Measurements from ENCODE around the gene RIT1. TPM values are rescaled to one million over a fixed set of nuclear protein-coding genes. Genes with fewer than 3 reads are reported as not detected.

Gene RIT1
- total and polyA plus RNA-seq, 3 donors from 2014 or later, result 25.7 to 31.1 (median 26.1) TPM

GRCh38 chr1:155909894-155910293, 1.3 kb downstream of the RIT1 start:
- intact Hi-C loops (cut with DNase I; ENCODE audit: low total_unique reads), result no loop called here
- peaks cover 5% of the 10 kb centered on the region for H3K4me1 ChIP-seq
- no peaks in the 10 kb centered on the region for H3K9me3 ChIP-seq
- TF ChIP-seq, protein P1, sequence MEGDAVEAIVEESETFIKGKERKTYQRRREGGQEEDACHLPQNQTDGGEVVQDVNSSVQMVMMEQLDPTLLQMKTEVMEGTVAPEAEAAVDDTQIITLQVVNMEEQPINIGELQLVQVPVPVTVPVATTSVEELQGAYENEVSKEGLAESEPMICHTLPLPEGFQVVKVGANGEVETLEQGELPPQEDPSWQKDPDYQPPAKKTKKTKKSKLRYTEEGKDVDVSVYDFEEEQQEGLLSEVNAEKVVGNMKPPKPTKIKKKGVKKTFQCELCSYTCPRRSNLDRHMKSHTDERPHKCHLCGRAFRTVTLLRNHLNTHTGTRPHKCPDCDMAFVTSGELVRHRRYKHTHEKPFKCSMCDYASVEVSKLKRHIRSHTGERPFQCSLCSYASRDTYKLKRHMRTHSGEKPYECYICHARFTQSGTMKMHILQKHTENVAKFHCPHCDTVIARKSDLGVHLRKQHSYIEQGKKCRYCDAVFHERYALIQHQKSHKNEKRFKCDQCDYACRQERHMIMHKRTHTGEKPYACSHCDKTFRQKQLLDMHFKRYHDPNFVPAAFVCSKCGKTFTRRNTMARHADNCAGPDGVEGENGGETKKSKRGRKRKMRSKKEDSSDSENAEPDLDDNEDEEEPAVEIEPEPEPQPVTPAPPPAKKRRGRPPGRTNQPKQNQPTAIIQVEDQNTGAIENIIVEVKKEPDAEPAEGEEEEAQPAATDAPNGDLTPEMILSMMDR (IDR thresholded peaks at IDR 0.05), result no peak
- no peak for TF ChIP-seq POLR2A (IDR thresholded peaks at IDR 0.05)
- H3K27ac ChIP-seq, result peak overlapping the region in 1 of 2 donors; percentile 95
- no peaks in the 10 kb centered on the region for H3K27me3 ChIP-seq
- no peaks in the 10 kb centered on the region for H3K36me3 ChIP-seq (ENCODE audit: low read depth, missing control alignments)
- 71 to 83% methylated on average over 4 of the region's 4 CpGs for WGBS, 2 donors
- no peak for DNase-seq
- no peak overlapping the region for H3K4me3 ChIP-seq

- intact Hi-C loops (cut with DNase I; ENCODE audit: low total_unique reads), result no loop called here
- H3K4me3 ChIP-seq, result no peak overlapping the region
- TF ChIP-seq, protein P1 (IDR thresholded peaks at IDR 0.05), result no peak
- TF ChIP-seq POLR2A (IDR thresholded peaks at IDR 0.05), result no peak
- no peaks in the 10 kb centered on the region for H3K27me3 ChIP-seq
- no peak for DNase-seq
- H3K9me3 ChIP-seq, result no peaks in the 10 kb centered on the region
- no peaks in the 10 kb centered on the region for H3K36me3 ChIP-seq (ENCODE audit: low read depth, missing control alignments)
- no peak overlapping the region for H3K27ac ChIP-seq
- no peaks in the 10 kb centered on the region for H3K4me1 ChIP-seq
- 93 to 96% methylated on average over 12 of the region's 12 CpGs for WGBS, 2 donors
Measured at GRCh38 chr1:155904261-155904660, 6.9 kb downstream of the RIT1 start.

GRCh38 chr1:155900161-155900560, 11.0 kb downstream of the RIT1 start:
- 69 to 71% methylated on average over 4 of the region's 4 CpGs for WGBS, 2 donors
- Histone ChIP-seq H3K27me3 (no peaks in the 10 kb centered on the region), H3K27ac (no peak overlapping the region), H3K4me1 (no peaks in the 10 kb centered on the region), H3K36me3 (ENCODE audit: low read depth, missing control alignments) (no peaks in the 10 kb centered on the region), H3K4me3 (no peak overlapping the region), H3K9me3 (no peaks in the 10 kb centered on the region)
- TF ChIP-seq, protein P1 (IDR thresholded peaks at IDR 0.05), result no peak
- no peak for TF ChIP-seq POLR2A (IDR thresholded peaks at IDR 0.05)
- intact Hi-C loops (cut with DNase I; ENCODE audit: low total_unique reads), result no loop called here
- no peak for DNase-seq

GRCh38 chr1:155899683-155900082, 11.5 kb downstream of the RIT1 start:
- intact Hi-C loops (cut with DNase I; ENCODE audit: low total_unique reads), result no loop called here
- H3K27me3 ChIP-seq, result no peaks in the 10 kb centered on the region
- no peak for TF ChIP-seq POLR2A (IDR thresholded peaks at IDR 0.05)
- TF ChIP-seq, protein P1 (IDR thresholded peaks at IDR 0.05), result no peak
- H3K27ac ChIP-seq, result no peak overlapping the region
- no peak overlapping the region for H3K4me3 ChIP-seq
- no peak for DNase-seq
- no peaks in the 10 kb centered on the region for H3K36me3 ChIP-seq (ENCODE audit: low read depth, missing control alignments)
- no peaks in the 10 kb centered on the region for H3K4me1 ChIP-seq
- H3K9me3 ChIP-seq, result no peaks in the 10 kb centered on the region
- 90 to 92% methylated on average over 2 of the region's 2 CpGs for WGBS, 2 donors

DNA sequence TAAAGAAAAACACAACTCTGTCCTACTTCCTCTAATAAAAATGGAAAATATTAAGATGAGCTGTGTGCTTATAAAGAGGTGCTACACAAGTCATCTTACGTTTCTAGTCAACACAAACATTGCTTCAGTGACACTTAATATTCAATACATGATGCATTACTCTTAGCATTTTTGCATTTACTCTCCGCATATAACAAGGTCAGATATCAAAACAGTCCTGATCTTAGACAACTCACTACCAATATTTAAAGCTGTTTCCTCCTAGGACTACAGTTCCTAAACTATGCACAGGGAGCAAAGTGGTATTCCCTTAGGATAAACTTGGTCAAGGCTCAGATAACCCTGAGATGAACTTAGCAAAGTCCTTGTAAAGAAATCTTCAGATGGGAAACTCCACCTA, 12.3 kb downstream of the RIT1 start:
- Histone ChIP-seq H3K9me3 (no peaks in the 10 kb centered on the region), H3K4me1 (no peaks in the 10 kb centered on the region), H3K27me3 (no peaks in the 10 kb centered on the region), H3K4me3 (no peak overlapping the region), H3K36me3 (ENCODE audit: low read depth, missing control alignments) (no peaks in the 10 kb centered on the region), H3K27ac (peak overlapping the region in 1 of 2 donors; percentile 24)
- intact Hi-C loops (cut with DNase I; ENCODE audit: low total_unique reads), result no loop called here
- no peak for DNase-seq
- TF ChIP-seq POLR2A (IDR thresholded peaks at IDR 0.05), result no peak
- TF ChIP-seq, protein P1 (IDR thresholded peaks at IDR 0.05), result no peak
- 48 to 70% methylated on average over 2 of the region's 2 CpGs for WGBS, 2 donors

Data from testis (tissue), 3 donors.